ENCODE data around the gene CTU1.
"Not testable (repeated sequence)": the region's sequence is repeated elsewhere in the genome, so short reads cannot be mapped to it uniquely, and the experiment has no call there.

The CTU1 gene

GRCh38 chr19:51142809-51143475 lies 34.7 kb upstream of the CTU1 start:
- H3K36me3 ChIP-seq (ENCODE audit: control insufficient read depth, insufficient read depth, low read length); H3K4me3 ChIP-seq (ENCODE audit: low read length); DNase-seq (ENCODE audit: low read depth, low spot score); H3K9me3 ChIP-seq (ENCODE audit: control insufficient read depth, insufficient read depth, low read length); H3K27ac ChIP-seq (ENCODE audit: low read length); H3K4me1 ChIP-seq (ENCODE audit: control insufficient read depth, insufficient read depth, low read length); H3K27me3 ChIP-seq (ENCODE audit: control insufficient read depth, insufficient read depth, low read length): not testable (repeated sequence)
- WGBS (ENCODE audit: insufficient coverage, insufficient read length): no CpG with 5 or more reads among the region's 15 CpGs

GRCh38 chr19:51142119-51142518 lies 33.9 kb upstream of the CTU1 start, which contains the start of gene SIGLEC7:
Gene SIGLEC7, plus strand, starts transcription at chr19:51142301. Its CDS starts 69 bp downstream, at chr19:51142370.
- WGBS (ENCODE audit: insufficient coverage, insufficient read length): no CpG with 5 or more reads among the region's 14 CpGs
- no peaks in the 10 kb centered on the region for H3K27me3 ChIP-seq (ENCODE audit: control insufficient read depth, insufficient read depth, low read length)
- H3K4me1 ChIP-seq (ENCODE audit: control insufficient read depth, insufficient read depth, low read length): peaks cover 4% of the 10 kb centered on the region; the same call in 1 of the 2 replicates
- H3K27ac ChIP-seq (ENCODE audit: low read length): no peak within 1 kb of the TSS
- H3K4me3 ChIP-seq (ENCODE audit: low read length): no peak within 1 kb of the TSS
- no peaks in the 10 kb centered on the region for H3K9me3 ChIP-seq (ENCODE audit: control insufficient read depth, insufficient read depth, low read length)
- H3K36me3 ChIP-seq (ENCODE audit: control insufficient read depth, insufficient read depth, low read length): no peaks in the 10 kb centered on the region
- DNase-seq (ENCODE audit: low read depth, low spot score): no peak

GRCh38 chr19:51141181-51141580 lies 33.0 kb upstream of the CTU1 start:
- DNase-seq (ENCODE audit: low read depth, low spot score): no peak
- Histone ChIP-seq H3K9me3 (ENCODE audit: control insufficient read depth, insufficient read depth, low read length) (no peaks in the 10 kb centered on the region), H3K4me1 (ENCODE audit: control insufficient read depth, insufficient read depth, low read length) (peaks cover 4% of the 10 kb centered on the region; the same call in 1 of the 2 replicates), H3K4me3 (ENCODE audit: low read length) (no peak overlapping the region), H3K27me3 (ENCODE audit: control insufficient read depth, insufficient read depth, low read length) (no peaks in the 10 kb centered on the region), H3K36me3 (ENCODE audit: control insufficient read depth, insufficient read depth, low read length) (no peaks in the 10 kb centered on the region), H3K27ac (ENCODE audit: low read length) (no peak overlapping the region)
- no CpG with 5 or more reads among the region's 6 CpGs for WGBS (ENCODE audit: insufficient coverage, insufficient read length)

GRCh38 chr19:51140441-51140840 lies 32.2 kb upstream of the CTU1 start:
- Histone ChIP-seq H3K27me3 (ENCODE audit: control insufficient read depth, insufficient read depth, low read length) (no peaks in the 10 kb centered on the region), H3K9me3 (ENCODE audit: control insufficient read depth, insufficient read depth, low read length) (no peaks in the 10 kb centered on the region), H3K36me3 (ENCODE audit: control insufficient read depth, insufficient read depth, low read length) (no peaks in the 10 kb centered on the region)

GRCh38 chr19:51139299-51140014 lies 31.2 kb upstream of the CTU1 start:
- H3K4me3 ChIP-seq (ENCODE audit: low read length): no peak overlapping the region
- peaks cover 4% of the 10 kb centered on the region; the same call in 1 of the 2 replicates for H3K4me1 ChIP-seq (ENCODE audit: control insufficient read depth, insufficient read depth, low read length)
- no peak for DNase-seq (ENCODE audit: low read depth, low spot score)
- no peaks in the 10 kb centered on the region; the same call in 1 of the 2 replicates for H3K27me3 ChIP-seq (ENCODE audit: control insufficient read depth, insufficient read depth, low read length)
- WGBS (ENCODE audit: insufficient coverage, insufficient read length): no CpG with 5 or more reads among the region's 4 CpGs
- no peaks in the 10 kb centered on the region for H3K36me3 ChIP-seq (ENCODE audit: control insufficient read depth, insufficient read depth, low read length)
- no peaks in the 10 kb centered on the region for H3K9me3 ChIP-seq (ENCODE audit: control insufficient read depth, insufficient read depth, low read length)
- H3K27ac ChIP-seq (ENCODE audit: low read length): no peak overlapping the region

More at GRCh38 chr19:51140441-51140840, 32.2 kb upstream of the CTU1 start:
- WGBS (ENCODE audit: insufficient coverage, insufficient read length): no CpG with 5 or more reads among the region's 6 CpGs
- Histone ChIP-seq H3K4me3 (ENCODE audit: low read length) (no peak overlapping the region), H3K4me1 (ENCODE audit: control insufficient read depth, insufficient read depth, low read length) (peaks cover 4% of the 10 kb centered on the region; the same call in 1 of the 2 replicates), H3K27ac (ENCODE audit: low read length) (no peak overlapping the region)
- DNase-seq (ENCODE audit: low read depth, low spot score): no peak

GRCh38 chr19:51138549-51138979 lies 30.4 kb upstream of the CTU1 start:
- H3K36me3 ChIP-seq (ENCODE audit: control insufficient read depth, insufficient read depth, low read length): no peaks in the 10 kb centered on the region
- no peaks in the 10 kb centered on the region; the same call in 1 of the 2 replicates for H3K27me3 ChIP-seq (ENCODE audit: control insufficient read depth, insufficient read depth, low read length)
- H3K9me3 ChIP-seq (ENCODE audit: control insufficient read depth, insufficient read depth, low read length): no peaks in the 10 kb centered on the region
- DNase-seq (ENCODE audit: low read depth, low spot score): no peak
- peaks cover 4% of the 10 kb centered on the region; the same call in 1 of the 2 replicates for H3K4me1 ChIP-seq (ENCODE audit: control insufficient read depth, insufficient read depth, low read length)
- H3K4me3 ChIP-seq (ENCODE audit: low read length): no peak overlapping the region
- no CpG with 5 or more reads among the region's 6 CpGs for WGBS (ENCODE audit: insufficient coverage, insufficient read length)
- H3K27ac ChIP-seq (ENCODE audit: low read length): no peak overlapping the region

GRCh38 chr19:51137792-51138425 lies 29.7 kb upstream of the CTU1 start:
- Histone ChIP-seq H3K4me1 (ENCODE audit: control insufficient read depth, insufficient read depth, low read length) (peaks cover 4% of the 10 kb centered on the region; the same call in 1 of the 2 replicates), H3K27me3 (ENCODE audit: control insufficient read depth, insufficient read depth, low read length) (no peaks in the 10 kb centered on the region; the same call in 1 of the 2 replicates), H3K27ac (ENCODE audit: low read length) (no peak overlapping the region), H3K36me3 (ENCODE audit: control insufficient read depth, insufficient read depth, low read length) (no peaks in the 10 kb centered on the region), H3K4me3 (ENCODE audit: low read length) (no peak overlapping the region), H3K9me3 (ENCODE audit: control insufficient read depth, insufficient read depth, low read length) (no peaks in the 10 kb centered on the region)
- WGBS (ENCODE audit: insufficient coverage, insufficient read length): no CpG with 5 or more reads among the region's 9 CpGs
- no peak for DNase-seq (ENCODE audit: low read depth, low spot score)

GRCh38 chr19:51136851-51137551 lies 28.8 kb upstream of the CTU1 start:
- no CpG with 5 or more reads among the region's 12 CpGs for WGBS (ENCODE audit: insufficient coverage, insufficient read length)
- H3K4me1 ChIP-seq (ENCODE audit: control insufficient read depth, insufficient read depth, low read length): peaks cover 4% of the 10 kb centered on the region; the same call in 1 of the 2 replicates
- H3K36me3 ChIP-seq (ENCODE audit: control insufficient read depth, insufficient read depth, low read length): no peaks in the 10 kb centered on the region
- no peak overlapping the region for H3K27ac ChIP-seq (ENCODE audit: low read length)
- H3K27me3 ChIP-seq (ENCODE audit: control insufficient read depth, insufficient read depth, low read length): no peaks in the 10 kb centered on the region; the same call in 1 of the 2 replicates
- H3K9me3 ChIP-seq (ENCODE audit: control insufficient read depth, insufficient read depth, low read length): no peaks in the 10 kb centered on the region
- no peak overlapping the region for H3K4me3 ChIP-seq (ENCODE audit: low read length)
- no peak for DNase-seq (ENCODE audit: low read depth, low spot score)

- H3K4me1 ChIP-seq (ENCODE audit: control insufficient read depth, insufficient read depth, low read length): peaks cover 2% of the 10 kb centered on the region; the same call in 1 of the 2 replicates
Observed at GRCh38 chr19:51135986-51136762, 28.0 kb upstream of the CTU1 start.

More at GRCh38 chr19:51135986-51136762, 28.0 kb upstream of the CTU1 start:
- H3K27ac ChIP-seq (ENCODE audit: low read length): no peak overlapping the region
- H3K4me3 ChIP-seq (ENCODE audit: low read length): no peak overlapping the region
- no peaks in the 10 kb centered on the region; the same call in 1 of the 2 replicates for H3K27me3 ChIP-seq (ENCODE audit: control insufficient read depth, insufficient read depth, low read length)
- WGBS (ENCODE audit: insufficient coverage, insufficient read length): no CpG with 5 or more reads among the region's 8 CpGs
- no peaks in the 10 kb centered on the region for H3K9me3 ChIP-seq (ENCODE audit: control insufficient read depth, insufficient read depth, low read length)
- no peak for DNase-seq (ENCODE audit: low read depth, low spot score)
- H3K36me3 ChIP-seq (ENCODE audit: control insufficient read depth, insufficient read depth, low read length): no peaks in the 10 kb centered on the region

Measured in iPS DF 6.9 (cell line).